Gastrocnemius medialis (tissue), 4 donors: Measurements from ENCODE around the gene NUB1. TPM values are rescaled to one million over a fixed set of nuclear protein-coding genes. Genes with fewer than 3 reads are reported as not detected.

ENCODE experiments used
- ATAC-seq, 2 donors: fragments of 150-250 bp; one replicate each; pipeline ENCODE4 v1.9.1; 2016
- DNase-seq, 2 donors: peaks; one replicate each; pipeline ENCODE4 v3.0.0-alpha.2; 2019
- H3K27ac ChIP-seq, 4 donors: fragments of 200-600 bp; sonication (generic); 1 replicate in 1 of 4; 2 replicates in 3 of 4; pipeline ENCODE4 v1.5.1; 2016 to 2018; ENCODE audit warnings: mild to moderate bottlenecking in 2 of 4, moderate library complexity in 1 of 4
- H3K27me3 ChIP-seq, 3 donors: fragments of 200-600 bp; sonication (generic) in 2 of 3; 1 replicate in 1 of 3; 2 replicates in 2 of 3; pipeline versions ENCODE4 v1.5.1 to v1.6.0; 2016 to 2019; ENCODE audit warnings: mild to moderate bottlenecking in 1 of 3, moderate library complexity in 1 of 3
- H3K36me3 ChIP-seq, 2 donors: fragments of 200-600 bp; sonication (generic) in 1 of 2; one replicate each; pipeline ENCODE4 v1.5.1; 2017 to 2018
- H3K4me1 ChIP-seq, 2 donors: fragments of 200-600 bp; sonication (generic) in 1 of 2; one replicate each; pipeline ENCODE4 v1.5.1; 2016 to 2017; ENCODE audit warnings: mild to moderate bottlenecking in 2 of 2
- H3K4me3 ChIP-seq, 4 donors: fragments of 200-600 bp; sonication (generic) in 3 of 4; 1 replicate in 1 of 4; 2 replicates in 3 of 4; pipeline ENCODE4 v1.5.1; 2016 to 2019; ENCODE audit warnings: mild to moderate bottlenecking in 2 of 4
- H3K9me3 ChIP-seq, 3 donors: fragments of 200-600 bp; sonication (generic) in 2 of 3; 1 replicate in 1 of 3; 2 replicates in 2 of 3; pipeline ENCODE4 v1.5.1; 2016 to 2019
- POLR2A ChIP-seq, 2 donors: fragments of 450-650 bp; IDR thresholded peaks; one replicate each; pipeline ENCODE4 v1.6.1; 2017; ENCODE audit warnings: antibody characterized with exemption in 2 of 2, mild to moderate bottlenecking in 2 of 2, moderate library complexity in 2 of 2
- in situ Hi-C, 4 donors: fragments of 200-750 bp; cut with MboI; loops; one replicate each; pipeline versions ENCODE4 v1.15.0 to v1.8.0; 2017; ENCODE audit warnings: low sequenced_read_pairs in 4 of 4
- intact Hi-C: fragments of 100-400 bp; cut with DNase I; formaldehyde crosslinking; loops from one replicate; pipeline ENCODE4 v1.15.1; 2023; ENCODE audit warnings: low total_unique reads
- total RNA-seq, 4 donors: library from RNA; depleted of rRNA; stranded (reverse); fragments of >200 nt; gene quantifications; one replicate each; pipeline versions ENCODE4 v1.1.0 to v1.2.3, GENCODE V29; 2016
- TF ChIP-seq, protein P1 (sequence below), 5 experiments: fragments of 450-650 bp in 3 of 5; fragments of 200-600 bp in 2 of 5; sonication (generic) in 2 of 5; IDR thresholded peaks in 4 of 5; conservative IDR thresholded peaks in 1 of 5; 1 replicate in 4 of 5; 2 replicates in 1 of 5; pipeline ENCODE4 v1.5.1; 2016 to 2019; ENCODE audit warnings: antibody characterized with exemption in 5 of 5, mild to moderate bottlenecking in 3 of 5, moderate library complexity in 3 of 5

The NUB1 gene
- total RNA-seq, 4 donors from 2014 or later, result 45.3 to 59.0 (median 49.7) TPM

DNA sequence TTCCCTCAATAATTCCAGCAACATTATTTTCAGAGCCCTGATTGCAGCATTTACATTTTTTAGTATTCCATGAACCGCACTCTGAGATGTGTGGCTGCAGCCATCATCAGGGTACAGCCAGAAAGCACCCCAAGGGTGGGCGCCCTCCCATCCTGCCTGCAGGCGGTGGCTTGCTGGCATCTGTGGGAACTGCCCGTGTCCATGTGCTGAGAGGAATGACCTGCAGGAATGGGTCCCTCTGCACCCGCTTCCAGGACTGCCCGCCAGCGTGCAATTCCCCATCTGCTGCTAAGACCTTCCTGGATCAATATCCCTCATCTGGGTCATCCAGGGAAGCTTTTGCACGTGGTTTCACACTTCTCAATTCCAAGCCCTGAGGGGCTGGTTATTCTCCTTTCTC, 32.8 kb upstream of the NUB1 start:
- DNase-seq (no peak), ATAC-seq (no peak)
- Histone ChIP-seq H3K9me3 (no peaks in the 10 kb centered on the region), H3K4me1 (no peaks in the 10 kb centered on the region), H3K36me3 (no peaks in the 10 kb centered on the region), H3K4me3 (no peak overlapping the region), H3K27me3 (peaks cover 8 to 11% (median 10%) of the 10 kb centered on the region in 3 donors), H3K27ac (no peak overlapping the region)
- TF ChIP-seq, protein P1, sequence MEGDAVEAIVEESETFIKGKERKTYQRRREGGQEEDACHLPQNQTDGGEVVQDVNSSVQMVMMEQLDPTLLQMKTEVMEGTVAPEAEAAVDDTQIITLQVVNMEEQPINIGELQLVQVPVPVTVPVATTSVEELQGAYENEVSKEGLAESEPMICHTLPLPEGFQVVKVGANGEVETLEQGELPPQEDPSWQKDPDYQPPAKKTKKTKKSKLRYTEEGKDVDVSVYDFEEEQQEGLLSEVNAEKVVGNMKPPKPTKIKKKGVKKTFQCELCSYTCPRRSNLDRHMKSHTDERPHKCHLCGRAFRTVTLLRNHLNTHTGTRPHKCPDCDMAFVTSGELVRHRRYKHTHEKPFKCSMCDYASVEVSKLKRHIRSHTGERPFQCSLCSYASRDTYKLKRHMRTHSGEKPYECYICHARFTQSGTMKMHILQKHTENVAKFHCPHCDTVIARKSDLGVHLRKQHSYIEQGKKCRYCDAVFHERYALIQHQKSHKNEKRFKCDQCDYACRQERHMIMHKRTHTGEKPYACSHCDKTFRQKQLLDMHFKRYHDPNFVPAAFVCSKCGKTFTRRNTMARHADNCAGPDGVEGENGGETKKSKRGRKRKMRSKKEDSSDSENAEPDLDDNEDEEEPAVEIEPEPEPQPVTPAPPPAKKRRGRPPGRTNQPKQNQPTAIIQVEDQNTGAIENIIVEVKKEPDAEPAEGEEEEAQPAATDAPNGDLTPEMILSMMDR (IDR thresholded peaks at IDR 0.05 in 4 of 5, conservative IDR thresholded peaks at IDR 0.05 in 1 of 5), result no peak
- TF ChIP-seq POLR2A (IDR thresholded peaks at IDR 0.05), result no peak
- intact Hi-C loops (loop anchor here (10.0 kb wide), 2 partner anchors 114 to 414 kb away; no protein-coding TSS in a partner anchor), in situ Hi-C loops (loop anchor here in 1 of 4 donors (5.0 kb wide), 1 partner anchor 44 kb away; no protein-coding TSS in a partner anchor)

DNA sequence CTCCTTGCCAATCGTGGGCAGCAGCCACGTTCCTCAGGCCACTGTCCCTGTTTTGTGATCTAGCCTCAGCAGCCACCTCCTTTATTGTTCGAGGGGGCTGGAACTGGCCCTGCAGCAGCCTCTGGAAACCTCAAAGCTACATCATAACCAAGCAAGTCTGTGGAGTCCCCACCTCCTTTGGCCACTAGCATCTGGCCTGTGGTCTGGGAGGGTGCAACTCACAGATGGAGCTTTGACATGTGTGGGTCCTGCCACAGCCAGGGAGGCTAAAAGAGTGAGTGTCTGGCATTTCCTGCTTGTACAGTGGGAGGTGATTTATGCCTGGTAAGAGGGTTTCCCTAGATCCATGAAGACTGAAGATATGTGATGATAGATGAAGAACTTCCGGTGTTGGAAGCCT, 32.3 kb upstream of the NUB1 start:
- in situ Hi-C loops (loop anchor here in 1 of 4 donors (5.0 kb wide), 1 partner anchor 43 kb away; no protein-coding TSS in a partner anchor), intact Hi-C loops (loop anchor here (10.0 kb wide), 2 partner anchors 115 to 415 kb away; no protein-coding TSS in a partner anchor)
- H3K27me3 ChIP-seq, result peaks cover 2 to 8% (median 6%) of the 10 kb centered on the region in 3 donors
- no peak for ATAC-seq
- TF ChIP-seq, protein P1 (IDR thresholded peaks at IDR 0.05 in 4 of 5, conservative IDR thresholded peaks at IDR 0.05 in 1 of 5), result no peak
- no peak for TF ChIP-seq POLR2A (IDR thresholded peaks at IDR 0.05)
- no peak overlapping the region for H3K4me3 ChIP-seq
- H3K36me3 ChIP-seq, result no peaks in the 10 kb centered on the region
- H3K4me1 ChIP-seq, result peaks cover 4% of the 10 kb centered on the region in 2 donors
- no peak overlapping the region for H3K27ac ChIP-seq
- no peak for DNase-seq
- H3K9me3 ChIP-seq, result no peaks in the 10 kb centered on the region

DNA sequence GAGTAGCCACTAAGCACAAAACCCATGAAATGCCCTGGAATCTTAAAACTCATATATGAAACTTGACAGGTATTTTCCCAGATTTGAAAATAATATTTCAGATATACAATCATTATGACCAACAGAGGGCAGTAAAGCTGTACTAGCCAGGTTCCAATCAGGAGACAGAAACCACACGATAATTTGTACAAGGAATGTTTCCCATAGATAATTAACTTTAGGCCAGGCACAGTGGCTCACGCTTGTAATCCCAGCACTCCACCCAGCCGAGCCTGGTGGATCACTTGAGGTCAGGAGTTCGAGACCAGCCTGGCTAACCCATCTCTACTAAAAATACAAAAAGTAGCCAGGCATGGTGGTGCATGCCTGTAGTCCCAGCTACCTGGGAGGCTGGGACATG, 31.0 kb upstream of the NUB1 start:
- in situ Hi-C loops (no loop called here), intact Hi-C loops (no loop called here)
- Histone ChIP-seq H3K27ac (no peak overlapping the region), H3K4me1 (peaks cover 6% of the 10 kb centered on the region in 2 donors), H3K36me3 (no peaks in the 10 kb centered on the region), H3K27me3 (peaks cover 0 to 3% (median 0%) of the 10 kb centered on the region in 3 donors), H3K4me3 (no peak overlapping the region), H3K9me3 (no peaks in the 10 kb centered on the region)
- DNase-seq (no peak), ATAC-seq (no peak)
- TF ChIP-seq, protein P1 (IDR thresholded peaks at IDR 0.05 in 4 of 5, conservative IDR thresholded peaks at IDR 0.05 in 1 of 5), result no peak
- no peak for TF ChIP-seq POLR2A (IDR thresholded peaks at IDR 0.05)

DNA sequence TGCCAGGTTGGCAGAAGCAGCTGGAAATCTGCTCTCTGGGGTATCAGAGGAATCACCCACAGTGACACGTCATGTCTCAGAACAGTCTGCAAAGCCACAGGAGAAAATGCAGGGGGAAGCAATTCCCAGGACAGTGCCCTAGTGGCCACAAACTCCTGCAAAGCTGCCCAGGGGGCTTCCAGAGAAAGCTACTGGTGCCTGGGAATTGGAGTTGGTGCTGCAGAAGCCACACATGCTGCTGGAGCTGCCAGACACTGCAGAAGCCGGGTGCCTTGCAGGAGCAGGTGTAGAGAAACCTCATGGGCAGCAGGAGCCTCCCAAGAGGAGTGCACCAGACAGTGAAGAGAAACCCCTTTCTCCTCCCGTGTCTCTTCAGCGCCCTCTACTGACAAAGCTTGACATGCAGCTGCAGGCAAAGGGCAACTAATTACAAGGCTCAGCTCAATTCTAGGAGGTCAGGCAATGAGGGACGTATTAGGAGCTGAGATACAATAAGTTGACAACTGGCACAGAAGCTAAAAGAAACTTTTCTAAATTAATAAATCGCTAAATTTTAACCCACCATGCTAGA, 30.2 kb upstream of the NUB1 start:
- no peaks in the 10 kb centered on the region for H3K9me3 ChIP-seq
- H3K27ac ChIP-seq, result no peak overlapping the region
- ATAC-seq (no peak), DNase-seq (no peak)
- no peak overlapping the region for H3K4me3 ChIP-seq
- intact Hi-C loops, result no loop called here
- in situ Hi-C loops, result no loop called here
- no peaks in the 10 kb centered on the region for H3K36me3 ChIP-seq
- no peaks in the 10 kb centered on the region for H3K27me3 ChIP-seq
- TF ChIP-seq POLR2A (IDR thresholded peaks at IDR 0.05), result no peak
- TF ChIP-seq, protein P1 (IDR thresholded peaks at IDR 0.05 in 4 of 5, conservative IDR thresholded peaks at IDR 0.05 in 1 of 5), result peak in 1 of 5 experiments; percentile 14
- H3K4me1 ChIP-seq, result peaks cover 6% of the 10 kb centered on the region in 2 donors
